GM19025 (cell line): ENCODE data around the gene GLTPD2.

Experiments used
- ATAC-seq: cut with Tn5 transposase; IDR thresholded peaks from one replicate; pipeline ENCODE4 v1.9.1; 2021; ENCODE audit warnings: mild to moderate bottlenecking, low read depth, moderate library complexity; ENCODE audit not compliant: unreplicated experiment

The GLTPD2 gene

DNA sequence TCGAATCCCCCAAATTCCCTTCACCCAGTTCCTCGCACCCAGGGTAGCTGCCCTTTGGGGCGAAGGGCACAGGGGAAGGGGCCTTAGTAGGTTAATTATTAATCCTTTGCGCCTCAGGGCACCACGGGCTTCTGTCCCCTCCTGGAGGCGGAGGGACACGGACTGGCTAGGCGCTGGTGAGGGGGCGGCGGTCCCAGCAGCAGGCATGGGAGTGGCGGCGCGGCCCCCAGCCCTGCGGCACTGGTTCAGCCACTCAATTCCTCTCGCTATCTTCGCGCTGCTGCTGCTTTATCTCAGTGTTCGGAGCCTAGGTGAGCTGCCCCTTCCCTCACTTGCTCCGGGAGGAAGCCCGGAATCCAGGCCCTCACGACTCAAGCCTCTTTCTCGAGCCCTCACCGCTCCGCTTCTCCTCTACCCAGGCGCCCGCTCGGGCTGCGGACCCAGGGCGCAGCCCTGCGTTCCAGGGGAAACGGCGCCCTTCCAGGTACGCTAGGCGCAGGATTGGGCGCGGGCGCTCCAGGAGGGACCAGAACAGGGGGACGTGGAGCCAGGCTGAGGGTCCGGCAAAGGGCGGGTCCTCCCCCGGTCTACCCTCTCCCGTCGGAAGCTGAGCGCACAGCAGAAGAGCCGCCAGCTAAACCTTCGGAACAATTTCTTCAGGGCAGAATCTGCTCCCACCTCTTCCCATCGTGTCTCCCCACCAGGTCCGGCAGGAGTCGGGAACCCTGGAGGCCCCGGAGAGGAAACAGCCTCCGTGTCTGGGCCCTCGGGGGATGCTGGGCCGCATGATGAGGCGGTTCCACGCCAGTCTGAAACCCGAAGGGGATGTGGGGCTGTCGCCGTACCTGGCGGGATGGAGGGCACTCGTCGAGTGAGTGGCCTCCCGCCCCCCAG lies at the start of gene GLTPD2:
GLTPD2 (plus strand) TSS at position 158 of the 894 bp plus-strand sequence; CDS start at position 206, 48 bp downstream.
- no peak for ATAC-seq

DNA sequence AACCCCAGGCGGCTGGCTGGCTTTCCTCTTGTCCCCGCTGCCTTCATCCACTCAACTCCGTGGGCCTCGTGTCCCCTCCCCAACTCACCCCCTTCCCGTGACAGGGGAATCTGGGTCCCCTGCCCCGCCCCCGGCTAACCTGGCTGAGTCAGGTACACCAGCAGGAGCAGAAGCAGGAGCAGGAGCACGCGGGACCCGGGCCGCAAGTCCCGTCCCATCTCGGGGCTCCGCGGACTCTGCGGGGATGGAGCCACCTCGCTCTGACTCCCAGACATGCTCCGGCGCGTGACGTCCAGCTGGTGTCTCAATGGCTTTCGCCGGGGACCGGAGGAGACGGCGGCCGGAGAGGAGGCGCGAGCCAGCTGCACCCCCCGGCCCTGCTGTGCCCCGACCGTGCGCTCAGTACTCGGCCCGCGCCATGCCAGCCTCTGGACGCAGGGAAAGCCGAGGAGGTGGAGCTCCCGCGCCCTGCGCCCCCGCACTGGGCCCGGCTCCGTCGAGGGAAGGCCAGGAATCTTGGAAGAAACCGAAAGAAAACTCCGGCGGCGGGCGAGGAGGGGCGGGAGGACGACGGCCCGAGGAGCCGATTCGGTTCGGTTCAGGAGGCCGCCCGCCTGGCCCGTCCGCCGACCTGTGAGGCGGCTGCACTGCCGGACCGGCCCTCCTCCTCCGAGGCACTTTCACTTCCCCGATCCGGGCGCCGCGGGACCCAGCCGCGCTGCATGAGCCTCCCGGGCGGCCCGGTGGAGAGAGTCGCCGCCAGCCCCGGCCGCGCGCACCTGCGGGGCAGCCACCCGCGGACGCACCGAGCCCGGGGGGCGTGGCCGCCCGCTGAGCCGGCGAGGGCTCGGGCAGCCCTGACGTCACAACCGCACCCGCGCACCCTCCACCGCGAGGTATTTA lies 49.4 kb upstream of the GLTPD2 start, which contains the start of the genes CXCL16 and ZMYND15:
CXCL16 (minus strand) TSS at position 807 of the 903 bp plus-strand sequence; CDS start at position 218, 589 bp downstream.
ZMYND15 (plus strand) TSS at position 712 of the 903 bp plus-strand sequence. CDS start 716 bp downstream, outside the sequence.
- no peak for ATAC-seq

DNA sequence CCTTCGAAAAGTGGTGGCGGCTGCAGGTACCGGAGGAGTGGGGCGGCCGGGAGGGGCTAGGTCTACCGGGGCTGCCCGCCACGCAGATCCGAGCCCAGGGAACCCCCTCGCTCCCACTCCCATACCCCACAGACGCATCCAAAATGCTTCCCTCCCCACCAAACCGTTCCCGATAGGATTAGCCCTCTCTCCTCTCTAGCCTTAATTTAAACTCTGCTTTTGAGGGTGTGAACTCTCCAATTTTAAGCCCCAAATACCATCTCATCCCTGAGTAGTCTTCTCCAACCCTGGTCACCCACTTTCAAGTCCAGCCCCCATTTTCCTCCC lies 48.8 kb upstream of the GLTPD2 start:
- no peak for ATAC-seq

DNA sequence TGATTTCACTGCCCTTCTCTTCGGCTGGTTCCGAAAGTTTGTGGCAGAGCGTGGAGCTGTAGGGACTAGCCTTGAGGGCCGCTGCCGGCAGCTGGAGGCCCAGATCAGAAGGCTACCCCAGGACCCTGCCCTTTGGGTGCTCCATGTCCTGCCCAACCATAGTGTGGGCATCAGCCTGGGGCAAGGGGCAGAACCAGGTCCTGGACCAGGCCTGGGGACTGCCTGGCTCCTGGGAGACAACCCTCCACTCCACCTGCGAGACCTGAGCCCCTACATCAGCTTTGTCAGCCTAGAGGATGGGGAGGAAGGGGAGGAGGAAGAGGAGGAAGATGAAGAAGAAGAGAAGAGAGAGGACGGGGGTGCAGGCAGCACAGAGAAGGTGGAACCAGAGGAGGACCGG lies 48.2 kb upstream of the GLTPD2 start:
- no peak for ATAC-seq

- ATAC-seq, result no peak
These were observed 47.2 kb upstream of the GLTPD2 start for GRCh38 chr17:4741544-4741943.

GRCh38 chr17:4742133-4742532 lies 46.6 kb upstream of the GLTPD2 start:
- ATAC-seq, result no peak

DNA sequence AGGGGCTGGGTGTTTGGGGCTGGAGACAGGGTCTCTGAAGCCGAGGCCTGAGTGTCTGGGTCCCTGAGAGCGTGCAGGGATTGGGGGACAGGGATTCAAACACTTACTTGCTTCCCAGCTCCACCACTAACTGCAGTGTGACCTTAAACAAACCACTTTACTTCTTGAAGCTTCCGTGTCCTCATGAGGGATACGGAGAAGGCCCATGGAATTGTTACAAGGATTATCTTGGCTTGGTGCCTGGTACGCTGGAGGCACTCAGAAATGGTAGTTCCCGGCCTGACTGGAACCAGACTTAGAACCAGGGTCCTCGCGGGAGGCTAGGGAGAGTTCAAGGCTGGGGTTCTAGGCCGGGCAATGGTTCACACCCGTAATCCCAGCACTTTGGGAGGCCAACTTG lies 46.1 kb upstream of the GLTPD2 start:
- no peak for ATAC-seq

DNA sequence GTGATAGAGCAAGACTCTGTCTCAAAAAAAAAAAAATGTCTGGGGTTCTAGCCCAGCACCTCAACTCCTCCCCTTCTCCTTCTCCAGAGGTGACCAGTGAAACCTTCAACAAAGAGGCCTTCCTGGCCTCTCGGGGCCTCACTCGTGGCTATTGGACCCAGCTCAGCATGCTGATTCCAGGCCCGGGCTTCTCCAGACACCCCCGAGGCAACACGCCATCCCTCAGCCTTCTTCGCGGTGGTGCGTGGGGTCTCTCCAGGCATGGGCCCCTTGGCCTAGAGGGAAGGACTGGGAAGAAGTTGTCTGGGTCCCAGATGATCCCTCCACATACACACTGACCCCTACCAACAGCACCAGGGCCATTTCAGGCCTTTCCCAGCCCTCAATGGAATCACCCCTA lies 45.5 kb upstream of the GLTPD2 start:
- no peak for ATAC-seq

DNA sequence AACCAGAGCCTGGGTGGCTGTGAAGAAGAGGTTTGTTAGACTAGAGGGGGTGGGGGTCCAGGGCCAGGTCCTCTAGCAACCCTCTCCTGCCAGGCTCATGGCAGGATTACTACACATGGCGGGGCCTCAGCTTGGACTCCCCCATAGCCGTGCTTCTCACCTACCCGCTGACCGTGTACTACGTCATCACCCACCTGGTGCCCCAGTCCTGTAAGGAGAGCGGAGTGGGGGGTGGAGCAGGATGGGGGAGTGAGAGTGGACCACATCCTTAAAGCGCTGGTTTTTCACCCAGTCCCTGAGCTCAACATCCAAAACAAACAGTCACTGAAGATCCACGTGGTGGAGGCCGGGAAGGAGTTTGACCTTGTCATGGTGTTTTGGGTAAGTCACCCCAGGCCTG lies 44.9 kb upstream of the GLTPD2 start:
- no peak for ATAC-seq

DNA sequence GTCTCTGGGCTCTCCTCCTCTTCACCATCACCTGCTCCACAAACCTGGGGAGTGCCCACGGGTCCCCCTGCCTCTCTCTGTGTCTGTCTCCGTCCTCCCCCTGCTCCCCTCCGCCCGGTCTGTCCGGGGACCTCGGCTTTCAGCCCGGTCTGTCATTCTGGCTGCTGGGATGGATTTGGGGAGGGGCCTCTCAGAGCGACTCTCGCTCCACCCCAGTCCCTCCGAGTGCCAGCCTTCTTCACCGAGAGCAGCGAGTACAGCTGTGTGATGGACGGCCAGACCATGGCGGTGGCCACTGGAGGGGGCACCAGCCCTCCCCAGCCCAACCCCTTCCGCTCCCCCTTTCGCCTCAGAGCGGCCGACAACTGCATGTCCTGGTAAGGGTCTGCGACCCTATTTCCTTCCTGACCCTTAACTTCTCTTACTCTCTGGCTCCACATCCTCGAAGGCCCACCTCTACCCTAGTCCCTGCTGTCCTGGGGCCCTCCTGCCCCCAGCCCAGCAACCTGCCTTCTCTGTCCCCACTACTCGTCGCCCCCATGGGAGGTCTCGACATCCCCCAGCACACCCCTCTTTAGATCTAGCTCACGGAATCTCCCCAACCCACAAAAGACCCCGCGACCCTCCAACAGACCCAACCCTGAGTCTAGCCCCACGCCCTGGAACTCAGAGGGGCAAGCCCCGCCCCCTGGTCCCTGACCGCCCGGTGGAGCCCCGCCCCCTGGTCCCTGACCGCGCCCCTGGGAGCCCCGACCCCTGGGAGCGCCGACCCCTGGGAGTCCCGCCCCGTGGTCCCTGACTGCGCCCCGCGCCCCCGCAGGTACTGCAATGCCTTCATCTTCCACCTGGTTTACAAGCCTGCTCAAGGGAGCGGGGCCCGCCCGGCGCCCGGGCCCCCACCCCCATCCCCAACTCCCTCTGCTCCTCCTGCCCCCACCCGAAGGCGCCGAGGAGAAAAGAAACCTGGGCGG lies 43.5 kb upstream of the GLTPD2 start:
- ATAC-seq, result no peak

DNA sequence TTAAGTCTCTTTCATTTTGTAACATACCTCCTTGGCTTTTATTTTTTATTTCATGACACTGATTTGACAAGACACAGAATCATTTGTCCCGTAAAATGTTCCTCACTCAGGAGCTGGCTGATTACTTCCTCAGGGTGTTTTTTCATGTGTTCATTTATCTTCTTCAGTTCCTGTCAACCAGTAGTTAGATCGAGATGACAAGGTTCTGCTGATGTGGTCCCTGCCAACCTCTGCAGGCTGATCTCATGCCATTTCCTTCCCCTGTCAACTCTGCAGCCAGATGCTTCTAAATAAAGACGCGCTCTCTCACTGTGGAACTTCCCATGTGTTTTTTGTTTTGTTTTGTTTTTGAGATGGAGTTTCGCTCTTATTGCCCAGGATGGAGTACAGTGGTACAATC lies 40.9 kb upstream of the GLTPD2 start:
- ATAC-seq, result no peak

- no peak for ATAC-seq
These were observed 40.1 kb upstream of the GLTPD2 start for GRCh38 chr17:4748686-4749085.

GRCh38 chr17:4750606-4751005 lies 38.2 kb upstream of the GLTPD2 start:
- no peak for ATAC-seq

DNA sequence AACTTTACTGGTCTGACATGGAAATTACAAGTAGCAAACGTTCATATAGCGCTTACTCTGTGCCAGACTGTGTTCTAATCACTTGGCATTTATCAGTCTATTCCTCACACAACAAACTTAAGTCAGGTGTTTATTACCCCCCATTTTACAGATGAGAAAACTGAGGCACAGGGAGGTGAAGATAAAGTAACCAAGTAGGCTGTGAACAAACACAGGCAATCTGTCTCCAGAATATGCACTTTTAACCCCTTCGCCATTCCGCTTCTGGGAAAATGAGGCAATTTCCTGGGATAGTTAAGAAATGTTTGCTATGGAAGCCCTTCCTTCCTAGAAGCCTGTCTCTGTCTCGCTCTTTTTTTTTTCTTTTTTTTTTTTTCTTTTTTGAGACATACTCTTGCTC lies 36.8 kb upstream of the GLTPD2 start:
- ATAC-seq, result no peak

DNA sequence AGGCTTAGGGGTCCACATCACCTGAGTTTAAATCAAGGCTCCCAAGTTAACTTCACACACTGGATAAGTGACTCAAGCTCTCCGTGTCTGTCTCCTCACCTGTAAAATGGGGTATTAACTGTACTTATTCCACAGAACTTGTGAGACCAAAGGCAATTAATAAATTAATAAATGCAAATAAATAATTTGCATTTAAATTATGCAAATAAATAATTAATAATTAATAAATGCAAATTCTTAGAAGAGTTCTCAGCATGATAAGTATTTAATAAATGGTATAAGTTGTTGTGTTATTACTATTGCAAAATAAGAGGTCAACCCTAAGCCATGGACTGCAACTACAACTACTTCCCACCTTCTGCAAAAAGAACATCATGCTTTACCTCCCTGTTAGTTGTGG lies 35.4 kb upstream of the GLTPD2 start:
- no peak for ATAC-seq

DNA sequence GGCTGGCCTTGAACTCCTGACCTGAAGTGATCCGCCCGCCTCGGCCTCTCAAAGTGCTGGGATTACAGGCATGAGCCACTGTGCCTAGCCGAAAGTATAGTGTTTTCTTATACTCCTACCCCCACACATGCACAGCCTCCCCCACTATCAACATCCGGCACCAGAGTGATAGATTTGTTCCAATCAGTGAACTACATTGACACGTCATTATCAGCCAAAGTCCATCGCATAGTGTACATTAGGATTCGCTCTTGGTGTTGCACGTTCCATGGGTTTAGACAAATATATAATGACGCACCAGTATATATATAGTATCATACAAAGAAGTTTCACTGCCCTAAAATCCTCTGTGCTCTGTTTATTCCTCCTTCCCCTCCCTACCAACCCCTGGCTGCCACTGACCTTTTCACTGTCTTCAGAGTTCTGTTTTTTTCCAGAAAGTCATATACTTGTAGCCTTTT lies 29.0 kb upstream of the GLTPD2 start:
- no peak for ATAC-seq

GRCh38 chr17:4764595-4764994 lies 24.2 kb upstream of the GLTPD2 start:
- no peak for ATAC-seq

GRCh38 chr17:4766201-4766600 lies 22.6 kb upstream of the GLTPD2 start:
- no peak for ATAC-seq

GRCh38 chr17:4766723-4767122 lies 22.0 kb upstream of the GLTPD2 start:
- ATAC-seq, result no peak

GRCh38 chr17:4768298-4768697 lies 20.5 kb upstream of the GLTPD2 start:
- no peak for ATAC-seq
